ENCODE results near the gene TRIP13. TPM values are rescaled to one million over a fixed set of nuclear protein-coding genes. Genes with fewer than 3 reads are reported as not detected.

The TRIP13 gene
- total and polyA plus RNA-seq, 9 of the 15 experiments (the other 6 are each of a cell fraction or from before 2014, with no cell fraction given): 24.1 to 116 (median 53.2) TPM

DNA sequence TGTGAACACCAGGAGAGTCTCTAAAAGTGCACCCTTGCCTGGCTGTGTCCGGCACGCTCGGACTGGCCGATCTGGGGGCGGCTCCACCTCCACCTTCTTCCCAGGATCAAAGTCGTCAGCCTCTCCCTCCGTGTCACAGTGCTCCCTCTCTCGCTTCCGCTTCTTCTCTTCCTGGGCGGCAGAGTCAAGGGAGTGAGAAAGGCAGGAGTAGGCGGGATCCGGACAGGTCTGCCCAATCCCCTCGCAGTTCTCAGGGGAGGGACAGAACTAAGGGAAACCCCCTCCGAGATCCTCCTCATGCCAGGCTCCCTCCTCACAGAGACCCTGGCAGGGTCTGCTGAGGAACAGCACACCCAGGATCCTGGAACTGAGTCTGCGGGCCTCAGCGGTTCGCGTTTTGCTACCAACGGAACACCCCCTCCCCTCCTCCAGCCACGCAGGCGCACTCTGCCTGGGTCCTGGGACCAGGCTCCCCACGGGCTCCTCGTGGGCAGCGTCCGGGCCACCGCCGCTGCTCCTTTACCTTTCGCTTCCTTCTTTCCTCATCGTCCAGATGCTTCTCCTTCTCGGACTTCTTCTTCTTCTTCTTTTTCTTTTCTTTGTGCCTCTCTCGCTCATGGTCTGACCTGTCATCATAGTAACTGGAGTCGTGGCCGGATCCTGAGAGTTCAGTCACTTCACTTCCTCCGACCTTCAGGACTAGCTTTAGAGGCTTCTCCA, 1.4 kb upstream of the TRIP13 start (continued):
- TF ChIP-seq, protein P1, sequence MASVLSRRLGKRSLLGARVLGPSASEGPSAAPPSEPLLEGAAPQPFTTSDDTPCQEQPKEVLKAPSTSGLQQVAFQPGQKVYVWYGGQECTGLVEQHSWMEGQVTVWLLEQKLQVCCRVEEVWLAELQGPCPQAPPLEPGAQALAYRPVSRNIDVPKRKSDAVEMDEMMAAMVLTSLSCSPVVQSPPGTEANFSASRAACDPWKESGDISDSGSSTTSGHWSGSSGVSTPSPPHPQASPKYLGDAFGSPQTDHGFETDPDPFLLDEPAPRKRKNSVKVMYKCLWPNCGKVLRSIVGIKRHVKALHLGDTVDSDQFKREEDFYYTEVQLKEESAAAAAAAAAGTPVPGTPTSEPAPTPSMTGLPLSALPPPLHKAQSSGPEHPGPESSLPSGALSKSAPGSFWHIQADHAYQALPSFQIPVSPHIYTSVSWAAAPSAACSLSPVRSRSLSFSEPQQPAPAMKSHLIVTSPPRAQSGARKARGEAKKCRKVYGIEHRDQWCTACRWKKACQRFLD (CRISPR knock-in tag; IDR thresholded peaks at IDR 0.05): no peak
- TF ChIP-seq, protein P2, sequence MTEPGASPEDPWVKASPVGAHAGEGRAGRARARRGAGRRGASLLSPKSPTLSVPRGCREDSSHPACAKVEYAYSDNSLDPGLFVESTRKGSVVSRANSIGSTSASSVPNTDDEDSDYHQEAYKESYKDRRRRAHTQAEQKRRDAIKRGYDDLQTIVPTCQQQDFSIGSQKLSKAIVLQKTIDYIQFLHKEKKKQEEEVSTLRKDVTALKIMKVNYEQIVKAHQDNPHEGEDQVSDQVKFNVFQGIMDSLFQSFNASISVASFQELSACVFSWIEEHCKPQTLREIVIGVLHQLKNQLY (CRISPR knock-in tag; conservative IDR thresholded peaks at IDR 0.05): no peak
- TF ChIP-seq HMG20A (CRISPR knock-in tag; conservative IDR thresholded peaks at IDR 0.05) (no peak), SUPT5H (IDR thresholded peaks at IDR 0.05) (peak; percentile 73), L3MBTL2 (IDR thresholded peaks at IDR 0.05) (peak; percentile 21; the same call in 1 of the 2 replicates), BRD4 (IDR thresholded peaks at IDR 0.05) (no peak), EHMT2 (IDR thresholded peaks at IDR 0.05) (no peak), SIN3B (IDR thresholded peaks at IDR 0.05; ENCODE audit: low read depth) (no peak), CHD4 (IDR thresholded peaks at IDR 0.05; ENCODE audit: insufficient read depth, insufficient replicate concordance, low read depth, low read length, poor library complexity, severe bottlenecking) (no peak), ZNF140 (CRISPR knock-in tag; IDR thresholded peaks at IDR 0.05) (no peak), DNMT1 (IDR thresholded peaks at IDR 0.05) (no peak), ZNF282 (CRISPR knock-in tag; IDR thresholded peaks at IDR 0.05) (no peak), KLF16 (IDR thresholded peaks at IDR 0.05) (no peak)
- TF ChIP-seq, protein P3, sequence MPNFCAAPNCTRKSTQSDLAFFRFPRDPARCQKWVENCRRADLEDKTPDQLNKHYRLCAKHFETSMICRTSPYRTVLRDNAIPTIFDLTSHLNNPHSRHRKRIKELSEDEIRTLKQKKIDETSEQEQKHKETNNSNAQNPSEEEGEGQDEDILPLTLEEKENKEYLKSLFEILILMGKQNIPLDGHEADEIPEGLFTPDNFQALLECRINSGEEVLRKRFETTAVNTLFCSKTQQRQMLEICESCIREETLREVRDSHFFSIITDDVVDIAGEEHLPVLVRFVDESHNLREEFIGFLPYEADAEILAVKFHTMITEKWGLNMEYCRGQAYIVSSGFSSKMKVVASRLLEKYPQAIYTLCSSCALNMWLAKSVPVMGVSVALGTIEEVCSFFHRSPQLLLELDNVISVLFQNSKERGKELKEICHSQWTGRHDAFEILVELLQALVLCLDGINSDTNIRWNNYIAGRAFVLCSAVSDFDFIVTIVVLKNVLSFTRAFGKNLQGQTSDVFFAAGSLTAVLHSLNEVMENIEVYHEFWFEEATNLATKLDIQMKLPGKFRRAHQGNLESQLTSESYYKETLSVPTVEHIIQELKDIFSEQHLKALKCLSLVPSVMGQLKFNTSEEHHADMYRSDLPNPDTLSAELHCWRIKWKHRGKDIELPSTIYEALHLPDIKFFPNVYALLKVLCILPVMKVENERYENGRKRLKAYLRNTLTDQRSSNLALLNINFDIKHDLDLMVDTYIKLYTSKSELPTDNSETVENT (CRISPR knock-in tag; IDR thresholded peaks at IDR 0.05): no peak
- TF ChIP-seq, protein P4, sequence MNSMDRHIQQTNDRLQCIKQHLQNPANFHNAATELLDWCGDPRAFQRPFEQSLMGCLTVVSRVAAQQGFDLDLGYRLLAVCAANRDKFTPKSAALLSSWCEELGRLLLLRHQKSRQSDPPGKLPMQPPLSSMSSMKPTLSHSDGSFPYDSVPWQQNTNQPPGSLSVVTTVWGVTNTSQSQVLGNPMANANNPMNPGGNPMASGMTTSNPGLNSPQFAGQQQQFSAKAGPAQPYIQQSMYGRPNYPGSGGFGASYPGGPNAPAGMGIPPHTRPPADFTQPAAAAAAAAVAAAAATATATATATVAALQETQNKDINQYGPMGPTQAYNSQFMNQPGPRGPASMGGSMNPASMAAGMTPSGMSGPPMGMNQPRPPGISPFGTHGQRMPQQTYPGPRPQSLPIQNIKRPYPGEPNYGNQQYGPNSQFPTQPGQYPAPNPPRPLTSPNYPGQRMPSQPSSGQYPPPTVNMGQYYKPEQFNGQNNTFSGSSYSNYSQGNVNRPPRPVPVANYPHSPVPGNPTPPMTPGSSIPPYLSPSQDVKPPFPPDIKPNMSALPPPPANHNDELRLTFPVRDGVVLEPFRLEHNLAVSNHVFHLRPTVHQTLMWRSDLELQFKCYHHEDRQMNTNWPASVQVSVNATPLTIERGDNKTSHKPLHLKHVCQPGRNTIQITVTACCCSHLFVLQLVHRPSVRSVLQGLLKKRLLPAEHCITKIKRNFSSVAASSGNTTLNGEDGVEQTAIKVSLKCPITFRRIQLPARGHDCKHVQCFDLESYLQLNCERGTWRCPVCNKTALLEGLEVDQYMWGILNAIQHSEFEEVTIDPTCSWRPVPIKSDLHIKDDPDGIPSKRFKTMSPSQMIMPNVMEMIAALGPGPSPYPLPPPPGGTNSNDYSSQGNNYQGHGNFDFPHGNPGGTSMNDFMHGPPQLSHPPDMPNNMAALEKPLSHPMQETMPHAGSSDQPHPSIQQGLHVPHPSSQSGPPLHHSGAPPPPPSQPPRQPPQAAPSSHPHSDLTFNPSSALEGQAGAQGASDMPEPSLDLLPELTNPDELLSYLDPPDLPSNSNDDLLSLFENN (IDR thresholded peaks at IDR 0.05; ENCODE audit: low read depth in 2 of 2, low read length in 2 of 2): no peak
- TF ChIP-seq, protein P5, sequence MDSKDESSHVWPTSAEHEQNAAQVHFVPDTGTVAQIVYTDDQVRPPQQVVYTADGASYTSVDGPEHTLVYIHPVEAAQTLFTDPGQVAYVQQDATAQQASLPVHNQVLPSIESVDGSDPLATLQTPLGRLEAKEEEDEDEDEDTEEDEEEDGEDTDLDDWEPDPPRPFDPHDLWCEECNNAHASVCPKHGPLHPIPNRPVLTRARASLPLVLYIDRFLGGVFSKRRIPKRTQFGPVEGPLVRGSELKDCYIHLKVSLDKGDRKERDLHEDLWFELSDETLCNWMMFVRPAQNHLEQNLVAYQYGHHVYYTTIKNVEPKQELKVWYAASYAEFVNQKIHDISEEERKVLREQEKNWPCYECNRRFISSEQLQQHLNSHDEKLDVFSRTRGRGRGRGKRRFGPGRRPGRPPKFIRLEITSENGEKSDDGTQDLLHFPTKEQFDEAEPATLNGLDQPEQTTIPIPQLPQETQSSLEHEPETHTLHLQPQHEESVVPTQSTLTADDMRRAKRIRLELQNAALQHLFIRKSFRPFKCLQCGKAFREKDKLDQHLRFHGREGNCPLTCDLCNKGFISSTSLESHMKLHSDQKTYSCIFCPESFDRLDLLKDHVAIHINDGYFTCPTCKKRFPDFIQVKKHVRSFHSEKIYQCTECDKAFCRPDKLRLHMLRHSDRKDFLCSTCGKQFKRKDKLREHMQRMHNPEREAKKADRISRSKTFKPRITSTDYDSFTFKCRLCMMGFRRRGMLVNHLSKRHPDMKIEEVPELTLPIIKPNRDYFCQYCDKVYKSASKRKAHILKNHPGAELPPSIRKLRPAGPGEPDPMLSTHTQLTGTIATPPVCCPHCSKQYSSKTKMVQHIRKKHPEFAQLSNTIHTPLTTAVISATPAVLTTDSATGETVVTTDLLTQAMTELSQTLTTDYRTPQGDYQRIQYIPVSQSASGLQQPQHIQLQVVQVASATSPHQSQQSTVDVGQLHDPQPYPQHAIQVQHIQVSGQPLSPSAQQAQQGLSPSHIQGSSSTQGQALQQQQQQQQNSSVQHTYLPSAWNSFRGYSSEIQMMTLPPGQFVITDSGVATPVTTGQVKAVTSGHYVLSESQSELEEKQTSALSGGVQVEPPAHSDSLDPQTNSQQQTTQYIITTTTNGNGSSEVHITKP (IDR thresholded peaks at IDR 0.05; ENCODE audit: partially characterized antibody): peak; percentile 82

Data from K562 (cell line).